ENCODE results near the gene METTL17. TPM values are rescaled to one million over a fixed set of nuclear protein-coding genes. Genes with fewer than 3 reads are reported as not detected.
"Not testable (repeated sequence)": the region's sequence is repeated elsewhere in the genome, so short reads cannot be mapped to it uniquely, and the experiment has no call there.

Gene METTL17
- total and polyA plus RNA-seq, 9 of the 15 experiments (the other 6 are each of a cell fraction or from before 2014, with no cell fraction given): 65.6 to 150 (median 90.0) TPM

- H3K4me1 ChIP-seq (replicated peaks in 1 of 2; ENCODE audit: control insufficient read depth in 2 of 2, insufficient read depth in 2 of 2, low read length in 2 of 2); H3K27ac ChIP-seq (ENCODE audit: extremely low read depth, low read depth, low read length); H3K79me2 ChIP-seq (ENCODE audit: control insufficient read depth, insufficient read depth, low read length); H3K4me2 ChIP-seq (ENCODE audit: insufficient read depth, low read length); H3K9me1 ChIP-seq (ENCODE audit: control insufficient read depth, insufficient read depth, low read length); intact Hi-C loops (cut with micrococcal nuclease); H3K9me3 ChIP-seq (replicated peaks; ENCODE audit: control insufficient read depth, insufficient read depth, low read depth, low read length); BruUV-seq (replicated peaks); ATAC-seq; FAIRE-seq; H3K9ac ChIP-seq (ENCODE audit: insufficient read depth in 1 of 2, low read depth in 2 of 2, low read length in 2 of 2); H3K27me3 ChIP-seq (ENCODE audit: control insufficient read depth in 2 of 2, insufficient read depth in 2 of 2, low read length in 2 of 2); H4K20me1 ChIP-seq (replicated peaks; ENCODE audit: control insufficient read depth, insufficient read depth, low read length); H2AFZ ChIP-seq (ENCODE audit: low read depth, low read length); H3K4me3 ChIP-seq; in situ Hi-C loops (cut with MboI); DNase-seq (ENCODE audit: extremely low read depth in 1 of 4, low spot score in 3 of 4); H3K36me3 ChIP-seq (ENCODE audit: control insufficient read depth, insufficient read depth, low read length): not testable (repeated sequence)
- ChIA-PET POLR2A (interaction anchor here (0.9 to 1.4 kb wide), 2 partner anchors 14 to 95 kb away, joined by 3 to 4 read pairs; no protein-coding TSS in a partner anchor), CTCF (ENCODE audit: low intra/inter-chr PET ratio) (interaction anchor here (1.2 kb wide), 1 partner anchor 29 kb away, joined by 3 read pairs; no protein-coding TSS in a partner anchor)
- WGBS (ENCODE audit: insufficient coverage, low coverage, missing lambda C conversion rate): 21% methylated on average over 3 of the region's 3 CpGs
Measured at GRCh38 chr14:21009721-21010120, 19.9 kb downstream of the METTL17 start.

GRCh38 chr14:21011136-21011535, 21.4 kb downstream of the METTL17 start:
- in situ Hi-C loops (cut with MboI): no loop called here

More at GRCh38 chr14:21011136-21011535, 21.4 kb downstream of the METTL17 start:
- Histone ChIP-seq H3K4me2 (ENCODE audit: insufficient read depth, low read length) (no peak overlapping the region), H3K4me1 (replicated peaks in 1 of 2; ENCODE audit: control insufficient read depth in 2 of 2, insufficient read depth in 2 of 2, low read length in 2 of 2) (peaks cover 0 to 7% of the 10 kb centered on the region in 2 experiments; a peak in 1 of 5 replicates), H3K36me3 (ENCODE audit: control insufficient read depth, insufficient read depth, low read length) (no peaks in the 10 kb centered on the region), H3K27ac (ENCODE audit: extremely low read depth, low read depth, low read length) (no peak overlapping the region), H3K27me3 (ENCODE audit: control insufficient read depth in 2 of 2, insufficient read depth in 2 of 2, low read length in 2 of 2) (no peaks in the 10 kb centered on the region), H2AFZ (ENCODE audit: low read depth, low read length) (no peak overlapping the region), H3K9me1 (ENCODE audit: control insufficient read depth, insufficient read depth, low read length) (no peaks in the 10 kb centered on the region), H4K20me1 (replicated peaks; ENCODE audit: control insufficient read depth, insufficient read depth, low read length) (no peaks in the 10 kb centered on the region), H3K4me3 (no peak overlapping the region), H3K9me3 (replicated peaks; ENCODE audit: control insufficient read depth, insufficient read depth, low read depth, low read length) (no peaks in the 10 kb centered on the region), H3K9ac (ENCODE audit: insufficient read depth in 1 of 2, low read depth in 2 of 2, low read length in 2 of 2) (no peak overlapping the region), H3K79me2 (ENCODE audit: control insufficient read depth, insufficient read depth, low read length) (no peaks in the 10 kb centered on the region)
- 13% methylated on average over 1 of the region's 1 CpG for WGBS (ENCODE audit: insufficient coverage, low coverage, missing lambda C conversion rate)
- no peak for FAIRE-seq
- TF ChIP-seq EGR1 (conservative IDR thresholded peaks at IDR 0.05): no peak
- intact Hi-C loops (cut with micrococcal nuclease): no loop called here
- DNase-seq (ENCODE audit: extremely low read depth in 1 of 4, low spot score in 3 of 4): no peak
- no peak for ATAC-seq
- CTCF ChIA-PET (ENCODE audit: low intra/inter-chr PET ratio): no interaction called here
- BruUV-seq (replicated peaks): no TSS peak
- POLR2A ChIA-PET: interaction anchor here (0.7 to 1.4 kb wide), 2 partner anchors 12 to 14 kb away, joined by 3 to 4 read pairs; partner anchors contain the start of gene NDRG2

Measured in K562 (cell line).